VCaP (cell line): ENCODE results near the gene RAPGEF1.

Experiments used
- H3K27ac ChIP-seq: fragments of 450-650 bp; 2 replicates; pipeline ENCODE4 v1.5.1; 2017
- CTCF ChIP-seq: fragments of 450-650 bp; conservative IDR thresholded peaks from 2 replicates; pipeline ENCODE4 v1.5.1; 2017; ENCODE audit warnings: mild to moderate bottlenecking, moderate library complexity

Gene RAPGEF1

GRCh38 chr9:131603199-131603598 lies 136.7 kb downstream of the RAPGEF1 start:
- TF ChIP-seq CTCF: no peak

DNA sequence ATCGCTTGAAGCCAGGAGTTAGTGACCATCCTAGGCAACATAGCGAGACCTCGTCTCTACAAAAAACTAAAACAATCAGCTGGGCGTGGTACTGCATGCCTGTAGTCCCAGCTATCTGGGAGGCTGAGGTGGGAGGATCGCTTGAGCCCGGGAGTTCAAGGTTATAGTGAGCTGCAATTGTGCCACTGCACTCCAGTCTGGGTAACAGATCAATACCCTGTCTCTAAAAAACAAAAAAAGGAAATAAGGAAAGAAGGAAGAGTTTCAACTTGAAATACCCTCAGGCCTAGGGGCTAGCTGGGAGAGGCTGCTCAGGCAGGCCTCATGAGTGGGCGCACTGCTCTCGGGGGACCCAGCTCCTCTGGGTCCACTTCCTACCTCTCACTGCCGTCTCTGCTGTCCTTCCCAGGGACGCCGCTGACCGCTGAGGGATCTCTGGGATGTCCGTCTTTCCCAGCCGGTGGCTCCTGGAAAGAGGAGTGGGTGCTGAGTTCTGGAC lies 138.1 kb downstream of the RAPGEF1 start:
- no peak overlapping the region for H3K27ac ChIP-seq

More at GRCh38 chr9:131603199-131603598, 136.7 kb downstream of the RAPGEF1 start:
- no peak overlapping the region for H3K27ac ChIP-seq

DNA sequence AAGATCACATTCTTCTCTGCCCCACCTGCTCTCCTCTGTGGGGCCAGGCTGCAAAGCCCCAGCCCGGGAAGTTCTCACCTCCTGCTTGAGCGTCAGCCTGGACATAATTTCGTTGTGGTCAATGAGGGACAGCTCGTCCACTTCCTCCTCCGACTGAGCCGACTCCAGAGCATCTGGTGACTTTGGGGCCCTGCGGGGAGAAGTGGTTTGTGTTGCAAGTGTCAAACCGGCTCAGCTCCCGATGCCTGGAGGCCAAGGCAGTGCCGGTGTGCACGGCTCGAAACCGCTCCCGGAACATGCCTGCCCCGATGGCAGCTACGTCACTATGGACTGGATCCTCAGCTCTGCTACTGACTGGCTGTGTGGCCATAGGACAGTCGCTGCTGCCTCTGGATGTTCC lies 141.8 kb downstream of the RAPGEF1 start:
- TF ChIP-seq CTCF: no peak
- no peak overlapping the region for H3K27ac ChIP-seq

More for the DNA sequence above, 138.1 kb downstream of the RAPGEF1 start:
- no peak for TF ChIP-seq CTCF

DNA sequence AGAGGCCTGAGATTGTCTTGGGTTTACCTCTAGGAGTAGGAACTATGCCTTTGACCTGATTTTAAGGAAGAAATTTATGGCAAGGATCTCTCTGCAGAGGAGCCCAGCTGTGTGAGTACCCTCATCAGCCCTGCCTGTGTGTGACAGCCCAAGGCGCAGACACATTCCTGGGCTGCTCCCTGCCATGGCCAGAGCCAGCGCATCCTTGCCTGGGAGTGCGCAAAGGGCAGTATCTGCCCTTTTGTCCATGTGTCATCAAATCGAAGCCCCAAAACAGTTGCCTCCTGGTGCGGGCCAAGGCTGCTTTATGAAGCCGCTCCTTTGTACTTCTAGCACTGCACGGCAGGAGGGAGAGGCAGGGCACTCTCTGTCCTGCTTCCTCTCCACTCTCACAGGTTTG lies 142.6 kb downstream of the RAPGEF1 start:
- no peak for TF ChIP-seq CTCF
- no peak overlapping the region for H3K27ac ChIP-seq

DNA sequence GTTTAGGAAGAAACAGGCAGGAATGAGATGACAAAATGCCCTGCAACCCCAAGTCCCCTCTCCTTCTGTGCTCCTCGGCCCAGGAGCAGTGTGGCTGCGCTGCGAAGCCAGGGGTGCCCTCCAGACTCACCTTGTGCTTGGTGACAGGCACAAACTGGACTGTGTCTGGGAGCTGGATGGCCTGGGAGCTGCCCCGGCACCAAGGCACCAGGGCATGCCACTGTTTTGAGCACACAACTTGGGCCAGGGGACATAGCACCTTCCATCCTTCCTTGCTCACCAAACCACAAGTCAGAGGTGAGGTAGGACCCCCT lies 143.5 kb downstream of the RAPGEF1 start:
- TF ChIP-seq CTCF: no peak
- no peak overlapping the region for H3K27ac ChIP-seq

DNA sequence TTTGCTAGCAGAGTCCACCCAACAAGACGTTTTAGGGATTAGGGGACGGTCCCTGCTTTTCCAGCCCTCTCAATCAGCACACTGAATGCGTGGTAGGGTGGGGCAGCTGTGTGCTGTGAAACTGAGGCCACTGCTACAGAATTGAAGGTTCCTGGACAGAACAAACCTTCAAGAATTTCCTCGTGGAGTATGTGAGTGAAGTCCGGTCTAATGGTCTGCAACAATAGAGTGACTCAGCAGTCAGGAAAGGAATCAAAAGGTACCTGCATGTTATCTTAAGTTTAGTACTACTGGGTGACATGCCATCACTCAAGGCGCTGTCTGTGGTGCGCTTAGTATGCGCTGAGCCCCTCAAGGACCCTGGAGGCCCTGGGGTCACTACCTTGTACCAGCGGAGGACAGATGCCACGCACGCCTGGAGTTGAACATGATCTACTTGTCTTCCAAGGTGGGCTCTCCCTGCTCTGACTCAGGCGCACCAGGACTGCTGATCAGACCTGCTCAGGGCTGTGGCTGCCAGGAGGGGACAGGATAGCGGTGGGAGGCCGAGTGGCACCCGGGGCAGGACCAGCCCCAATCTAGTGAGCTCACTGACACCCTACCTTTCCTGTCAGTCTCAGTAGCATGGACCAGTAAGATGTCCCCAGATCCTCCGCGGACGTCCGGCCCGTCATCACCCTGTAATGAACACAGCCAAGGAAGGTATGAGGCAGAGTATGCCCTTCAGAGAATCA lies 144.0 kb downstream of the RAPGEF1 start:
- H3K27ac ChIP-seq: no peak overlapping the region
- no peak for TF ChIP-seq CTCF

GRCh38 chr9:131594906-131595665 lies 144.8 kb downstream of the RAPGEF1 start:
- no peak overlapping the region for H3K27ac ChIP-seq
- no peak for TF ChIP-seq CTCF
